ENCODE data around the gene CELF4.

DNA sequence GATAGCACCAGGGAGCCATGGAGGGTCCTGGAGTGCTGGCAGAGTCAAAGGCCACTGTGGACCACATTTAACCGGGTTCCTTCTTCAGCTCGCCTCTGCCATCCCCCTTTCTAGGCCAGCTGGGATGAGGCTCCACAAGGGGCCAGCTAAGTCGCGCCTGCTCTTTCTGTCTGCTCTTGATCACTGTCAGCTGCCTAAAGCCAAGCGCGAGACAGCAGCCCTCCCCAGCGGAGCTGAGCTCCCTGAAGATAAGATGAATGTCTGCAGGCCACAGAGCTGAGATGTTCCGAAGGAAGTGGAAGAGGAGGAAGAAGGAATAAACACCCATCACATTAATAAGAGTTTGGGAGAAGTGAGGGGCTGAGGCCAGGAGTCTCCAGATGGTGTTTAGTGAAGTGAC, 99.6 kb downstream of the CELF4 start:
- TF ChIP-seq SPI1 (IDR thresholded peaks at IDR 0.05; ENCODE audit: borderline replicate concordance, low read depth) (no peak), POLR2AphosphoS5 (IDR thresholded peaks at IDR 0.05; ENCODE audit: low read depth) (no peak)
- TF ChIP-seq, protein P1, sequence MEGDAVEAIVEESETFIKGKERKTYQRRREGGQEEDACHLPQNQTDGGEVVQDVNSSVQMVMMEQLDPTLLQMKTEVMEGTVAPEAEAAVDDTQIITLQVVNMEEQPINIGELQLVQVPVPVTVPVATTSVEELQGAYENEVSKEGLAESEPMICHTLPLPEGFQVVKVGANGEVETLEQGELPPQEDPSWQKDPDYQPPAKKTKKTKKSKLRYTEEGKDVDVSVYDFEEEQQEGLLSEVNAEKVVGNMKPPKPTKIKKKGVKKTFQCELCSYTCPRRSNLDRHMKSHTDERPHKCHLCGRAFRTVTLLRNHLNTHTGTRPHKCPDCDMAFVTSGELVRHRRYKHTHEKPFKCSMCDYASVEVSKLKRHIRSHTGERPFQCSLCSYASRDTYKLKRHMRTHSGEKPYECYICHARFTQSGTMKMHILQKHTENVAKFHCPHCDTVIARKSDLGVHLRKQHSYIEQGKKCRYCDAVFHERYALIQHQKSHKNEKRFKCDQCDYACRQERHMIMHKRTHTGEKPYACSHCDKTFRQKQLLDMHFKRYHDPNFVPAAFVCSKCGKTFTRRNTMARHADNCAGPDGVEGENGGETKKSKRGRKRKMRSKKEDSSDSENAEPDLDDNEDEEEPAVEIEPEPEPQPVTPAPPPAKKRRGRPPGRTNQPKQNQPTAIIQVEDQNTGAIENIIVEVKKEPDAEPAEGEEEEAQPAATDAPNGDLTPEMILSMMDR (IDR thresholded peaks at IDR 0.05; ENCODE audit: insufficient read depth, low read length) = no peak
- TF ChIP-seq, protein P2, sequence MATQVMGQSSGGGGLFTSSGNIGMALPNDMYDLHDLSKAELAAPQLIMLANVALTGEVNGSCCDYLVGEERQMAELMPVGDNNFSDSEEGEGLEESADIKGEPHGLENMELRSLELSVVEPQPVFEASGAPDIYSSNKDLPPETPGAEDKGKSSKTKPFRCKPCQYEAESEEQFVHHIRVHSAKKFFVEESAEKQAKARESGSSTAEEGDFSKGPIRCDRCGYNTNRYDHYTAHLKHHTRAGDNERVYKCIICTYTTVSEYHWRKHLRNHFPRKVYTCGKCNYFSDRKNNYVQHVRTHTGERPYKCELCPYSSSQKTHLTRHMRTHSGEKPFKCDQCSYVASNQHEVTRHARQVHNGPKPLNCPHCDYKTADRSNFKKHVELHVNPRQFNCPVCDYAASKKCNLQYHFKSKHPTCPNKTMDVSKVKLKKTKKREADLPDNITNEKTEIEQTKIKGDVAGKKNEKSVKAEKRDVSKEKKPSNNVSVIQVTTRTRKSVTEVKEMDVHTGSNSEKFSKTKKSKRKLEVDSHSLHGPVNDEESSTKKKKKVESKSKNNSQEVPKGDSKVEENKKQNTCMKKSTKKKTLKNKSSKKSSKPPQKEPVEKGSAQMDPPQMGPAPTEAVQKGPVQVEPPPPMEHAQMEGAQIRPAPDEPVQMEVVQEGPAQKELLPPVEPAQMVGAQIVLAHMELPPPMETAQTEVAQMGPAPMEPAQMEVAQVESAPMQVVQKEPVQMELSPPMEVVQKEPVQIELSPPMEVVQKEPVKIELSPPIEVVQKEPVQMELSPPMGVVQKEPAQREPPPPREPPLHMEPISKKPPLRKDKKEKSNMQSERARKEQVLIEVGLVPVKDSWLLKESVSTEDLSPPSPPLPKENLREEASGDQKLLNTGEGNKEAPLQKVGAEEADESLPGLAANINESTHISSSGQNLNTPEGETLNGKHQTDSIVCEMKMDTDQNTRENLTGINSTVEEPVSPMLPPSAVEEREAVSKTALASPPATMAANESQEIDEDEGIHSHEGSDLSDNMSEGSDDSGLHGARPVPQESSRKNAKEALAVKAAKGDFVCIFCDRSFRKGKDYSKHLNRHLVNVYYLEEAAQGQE (IDR thresholded peaks at IDR 0.05; ENCODE audit: insufficient replicate concordance, low read depth) = no peak
